GM08714 (cell line): ENCODE data around the gene ZNF275.

Experiments
- H3K4me3 ChIP-seq: fragments of 200-500 bp; sonication (Bioruptor generic); 2 replicates; pipeline ENCODE4 v1.5.1; 2014; ENCODE audit warnings: mild to moderate bottlenecking, low read length, inconsistent platforms
- ZNF274 ChIP-seq: IDR thresholded peaks from 2 replicates; pipeline ENCODE4 v1.6.1; 2012; ENCODE audit warnings: mild to moderate bottlenecking, low read depth, low read length

Gene ZNF275

DNA sequence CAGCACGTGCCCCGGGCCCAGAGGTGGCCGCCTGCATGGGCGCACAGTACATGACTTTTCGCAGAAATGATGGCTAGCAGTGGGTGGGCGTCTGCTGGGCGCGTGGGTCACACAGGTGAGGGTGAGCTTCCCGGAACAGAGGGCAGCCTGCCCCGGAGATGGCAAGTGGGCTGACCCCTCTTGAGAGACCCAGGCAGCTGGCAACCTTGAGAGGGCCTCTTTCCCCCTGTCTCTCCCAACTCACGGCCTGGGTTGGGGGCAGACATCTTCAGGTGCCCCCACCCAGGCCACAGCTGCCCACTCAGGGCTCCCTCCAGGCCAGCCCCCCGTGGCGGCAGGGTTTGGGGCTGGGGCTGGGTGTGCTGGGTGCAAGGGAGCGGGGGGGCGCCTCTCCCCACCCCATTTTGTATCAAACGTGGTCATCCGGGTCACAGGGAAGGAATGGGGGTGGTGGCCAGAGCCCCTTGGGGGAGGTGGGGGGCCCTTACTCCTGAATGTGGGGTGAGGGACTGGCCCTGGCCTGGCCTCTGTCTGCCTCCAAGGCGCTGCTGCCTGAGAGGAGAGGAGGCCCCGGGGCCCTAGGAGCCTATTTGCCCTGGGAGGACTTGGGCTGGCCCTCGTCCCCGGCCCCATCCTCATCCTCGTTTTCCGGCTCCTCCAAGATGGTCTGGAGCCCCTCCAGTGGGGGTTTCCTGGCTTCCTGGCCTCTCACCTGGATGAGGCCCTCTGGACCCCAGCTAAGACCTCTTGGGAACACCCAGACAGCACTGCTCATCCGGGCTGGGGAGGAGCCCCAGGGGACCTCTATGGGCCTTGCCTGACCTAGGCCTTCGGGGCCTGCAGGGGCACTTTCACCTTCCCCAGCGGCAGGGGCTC lies 62.6 kb downstream of the ZNF275 start:
- no peak for TF ChIP-seq ZNF274
- H3K4me3 ChIP-seq, result no peak overlapping the region

DNA sequence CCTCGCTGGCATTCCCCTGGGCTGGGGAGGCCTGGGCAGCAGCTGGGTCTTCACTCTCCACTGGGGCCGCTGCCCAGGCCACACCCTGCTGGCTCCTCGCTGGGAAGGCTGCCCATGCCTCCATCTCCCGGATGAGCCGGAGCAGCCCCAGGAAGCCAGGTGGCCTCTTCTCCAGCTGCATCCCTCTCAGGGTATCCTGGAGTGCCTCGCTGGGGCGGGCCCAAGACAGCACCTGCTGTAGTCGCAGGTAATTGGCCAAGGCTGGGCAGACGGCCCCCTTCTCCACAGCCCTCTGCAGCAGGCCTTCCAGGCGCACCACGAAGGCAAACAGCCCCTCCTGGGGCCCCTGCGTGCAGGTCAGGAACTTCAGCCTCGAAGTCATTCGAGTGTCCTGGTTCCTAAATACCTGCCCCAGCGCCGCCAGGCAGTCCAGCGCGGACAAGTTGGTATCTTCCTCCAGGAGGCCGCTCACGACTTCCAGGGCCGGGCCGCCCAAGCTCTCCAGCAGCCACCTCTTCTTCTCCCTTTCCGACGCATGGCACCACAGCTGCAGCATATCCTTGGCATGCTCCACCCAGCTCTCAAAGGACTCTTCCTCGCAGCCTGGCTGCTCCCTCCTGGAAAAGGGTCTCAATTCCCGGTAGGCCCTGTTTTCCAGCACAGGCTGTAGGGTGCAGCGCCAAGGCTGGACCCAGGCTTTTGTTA lies 63.5 kb downstream of the ZNF275 start:
- TF ChIP-seq ZNF274, result no peak
- H3K4me3 ChIP-seq, result no peak overlapping the region

GRCh38 chrX:153398275-153398960 lies 64.5 kb downstream of the ZNF275 start:
- H3K4me3 ChIP-seq, result no peak overlapping the region
- TF ChIP-seq ZNF274, result no peak

- H3K4me3 ChIP-seq, result no peak overlapping the region
- no peak for TF ChIP-seq ZNF274
These were observed 66.5 kb downstream of the ZNF275 start for GRCh38 chrX:153400146-153401132.

GRCh38 chrX:153401133-153401764 lies 67.3 kb downstream of the ZNF275 start, which contains the start of gene PNMA6E:
PNMA6E (minus strand) TSS chrX:153401350; CDS start chrX:153398849, 2,501 bp downstream.
- no peak within 1 kb of the TSS for H3K4me3 ChIP-seq
- no peak for TF ChIP-seq ZNF274
